HCT116 (cell line): Measurements from ENCODE around the gene CD44. TPM values are rescaled to one million over a fixed set of nuclear protein-coding genes. Genes with fewer than 3 reads are reported as not detected.

Experiments
- ATAC-seq: fragments of 200-7000 bp; cut with Tn5 transposase; 2 replicates; pipeline ENCODE4 v1.9.1; 2020; ENCODE audit warnings: mild to moderate bottlenecking, moderate library complexity
- BruUV-seq: library from RNA; stranded (reverse); fragments of 400-500 nt; replicated peaks from 2 replicates; lab custom pipeline; 2021; lab: Mats Ljungman, UMichigan
- CTCF ChIA-PET: fragments of 300-600 bp; sonication (Branson Sonifier 250); formaldehyde crosslinking; loops from one replicate; lab custom pipeline; 2021; ENCODE audit warnings: antibody characterized with exemption; lab: Charles Lee
- POLR2A ChIA-PET: fragments of 300-600, 350-600 bp; sonication (Branson Sonifier 250); formaldehyde crosslinking; loops from one replicate; lab custom pipeline; 2021; ENCODE audit warnings: antibody characterized with exemption; lab: Charles Lee
- RAD21 ChIA-PET, 2 experiments: fragments of 300-600 bp; sonication (Branson Sonifier 250); formaldehyde crosslinking; loops; one replicate each; lab custom pipeline; 2023; ENCODE audit warnings: low total read pairs in 2 of 2; ENCODE audit not compliant: uncharacterized antibody in 2 of 2, unreplicated experiment in 2 of 2, low non-redundant PET in 1 of 2; lab: Charles Lee
- DNase-seq: peaks from one replicate; pipeline ENCODE4 v3.0.0-alpha.2; 2010; ENCODE audit warnings: low read depth, low spot score
- H2AFZ ChIP-seq: fragments of 200-600 bp; shearing (Covaris generic), sonication (generic); 2 replicates; pipeline ENCODE4 v1.6.1; 2017; ENCODE audit warnings: low read depth, mixed run types, mixed read lengths, antibody characterized with exemption, low read length; ENCODE audit not compliant: poor library complexity, severe bottlenecking
- H3K27ac ChIP-seq: 2 replicates; pipeline ENCODE4 v1.5.1; 2012; ENCODE audit warnings: low read depth, low read length
- H3K27me3 ChIP-seq: fragments of 200-600 bp; sonication (generic); 2 replicates; pipeline ENCODE4 v1.6.1; 2016; ENCODE audit warnings: mixed run types, low read length, mixed read lengths; ENCODE audit not compliant: insufficient read depth
- H3K36me3 ChIP-seq, 2 experiments: fragments of 200-500 bp in 1 of 2; fragments of 200-600 bp in 1 of 2; sonication (Bioruptor generic) in 1 of 2; sonication (generic) in 1 of 2; 2 replicates each; pipeline versions ENCODE4 v1.5.1 to v1.6.1; 2014 to 2016; ENCODE audit warnings: low read length in 2 of 2, inconsistent platforms in 1 of 2, mixed read lengths in 1 of 2, mixed run types in 1 of 2; ENCODE audit not compliant: insufficient read depth in 2 of 2, control insufficient read depth in 1 of 2
- H3K4me1 ChIP-seq, 2 experiments: fragments of 200-600 bp in 1 of 2; sonication (generic) in 1 of 2; 2 replicates each; pipeline versions ENCODE4 v1.5.1 to v1.6.1; 2012 to 2017; ENCODE audit warnings: low read length in 2 of 2, inconsistent platforms in 1 of 2, mild to moderate bottlenecking in 1 of 2, mixed read lengths in 1 of 2, mixed run types in 1 of 2, moderate library complexity in 1 of 2; ENCODE audit not compliant: insufficient read depth in 2 of 2, control insufficient read depth in 1 of 2
- H3K4me2 ChIP-seq: fragments of 200-600 bp; sonication (generic); 2 replicates; pipeline ENCODE4 v1.6.1; 2017; ENCODE audit warnings: mixed run types, low read length, mixed read lengths
- H3K4me3 ChIP-seq, 2 experiments: fragments of 200-600 bp in 1 of 2; sonication (generic) in 1 of 2; replicated peaks in 1 of 2; 2 replicates each; pipeline ENCODE4 v1.5.1; 2011 to 2016; ENCODE audit warnings: low read length in 2 of 2, control low read depth in 1 of 2, low read depth in 1 of 2, mild to moderate bottlenecking in 1 of 2, mixed read lengths in 1 of 2, mixed run types in 1 of 2
- H3K79me2 ChIP-seq: fragments of 200-600 bp; sonication (generic); 2 replicates; pipeline ENCODE4 v1.6.1; 2017; ENCODE audit warnings: mild to moderate bottlenecking, mixed run types, low read length, moderate library complexity, mixed read lengths; ENCODE audit not compliant: insufficient read depth
- H3K9ac ChIP-seq: fragments of 200-600 bp; sonication (generic); 2 replicates; pipeline ENCODE4 v1.6.1; 2016; ENCODE audit warnings: low read length, mixed read lengths
- H3K9me2 ChIP-seq: fragments of 200-600 bp; sonication (generic), shearing (Covaris generic); 2 replicates; pipeline ENCODE4 v1.6.1; 2017; ENCODE audit warnings: mixed run types, mild to moderate bottlenecking, moderate library complexity; ENCODE audit not compliant: insufficient read depth
- H3K9me3 ChIP-seq, 2 experiments: fragments of 200-500 bp in 1 of 2; fragments of 200-600 bp in 1 of 2; sonication (Bioruptor generic) in 1 of 2; sonication (generic) in 1 of 2; 2 replicates each; pipeline ENCODE4 v1.6.1; 2014 to 2017; ENCODE audit warnings: low read length in 2 of 2, mixed read lengths in 2 of 2, inconsistent platforms in 1 of 2, low read depth in 1 of 2, mild to moderate bottlenecking in 1 of 2, mixed run types in 1 of 2, moderate library complexity in 1 of 2; ENCODE audit not compliant: control insufficient read depth in 1 of 2, insufficient read depth in 1 of 2
- H4K20me1 ChIP-seq: fragments of 200-600 bp; sonication (generic), shearing (Covaris generic); 2 replicates; pipeline ENCODE4 v1.6.1; 2017; ENCODE audit warnings: mixed run types, mild to moderate bottlenecking, moderate library complexity; ENCODE audit not compliant: insufficient read depth
- CBX3 ChIP-seq: IDR thresholded peaks from 2 replicates; pipeline ENCODE4 v1.6.1; 2012; ENCODE audit warnings: low read depth
- EGR1 ChIP-seq: IDR thresholded peaks from 2 replicates; pipeline ENCODE4 v1.6.1; 2012; ENCODE audit warnings: low read depth
- ELF1 ChIP-seq: IDR thresholded peaks from 2 replicates; pipeline ENCODE4 v1.6.1; 2012; ENCODE audit warnings: low read depth, borderline replicate concordance
- EZH2 ChIP-seq: fragments of 200-600 bp; sonication (generic); IDR thresholded peaks from 2 replicates; pipeline ENCODE4 v1.6.1; 2017; ENCODE audit warnings: antibody characterized with exemption, mixed run types
- EZH2phosphoT487 ChIP-seq: fragments of 200-600 bp; IDR thresholded peaks from 2 replicates; pipeline ENCODE4 v1.6.1; 2018; ENCODE audit warnings: antibody characterized with exemption, borderline replicate concordance
- POLR2A ChIP-seq: IDR thresholded peaks from 2 replicates; pipeline ENCODE4 v1.7.0; 2011; ENCODE audit warnings: borderline replicate concordance; ENCODE audit not compliant: insufficient read depth, insufficient read length; ENCODE audit errors: extremely low read depth
- SIN3A ChIP-seq: IDR thresholded peaks from 2 replicates; pipeline ENCODE4 v1.6.1; 2012; ENCODE audit warnings: low read depth
- SRF ChIP-seq: IDR thresholded peaks from 2 replicates; pipeline ENCODE4 v1.6.1; 2012; ENCODE audit warnings: low read depth
- ZFX ChIP-seq: fragments of 450-650 bp; IDR thresholded peaks from 2 replicates; pipeline ENCODE4 v1.6.1; 2017
- ZNF274 ChIP-seq: fragments of 200-500 bp; sonication (Bioruptor generic); IDR thresholded peaks from 2 replicates; pipeline ENCODE4 v1.6.1; 2014; ENCODE audit warnings: mild to moderate bottlenecking, low read depth, low read length, inconsistent platforms
- intact Hi-C: fragments of 100-400 bp; cut with micrococcal nuclease; formaldehyde crosslinking; loops from 2 replicates; pipeline ENCODE4 v1.10.0; 2022
- total RNA-seq: library from RNA; stranded (reverse); gene quantifications from one replicate; pipeline ENCODE4 v1.2.1, GENCODE V29; 2021; ENCODE audit not compliant: unreplicated experiment
- TF ChIP-seq, protein P1 (sequence below): IDR thresholded peaks from 2 replicates; pipeline ENCODE4 v1.6.1; 2012
- TF ChIP-seq, protein P2 (sequence below): IDR thresholded peaks from 2 replicates; pipeline ENCODE4 v1.6.1; 2012; ENCODE audit warnings: low read depth

Gene CD44
- total RNA-seq, 1 experiment from 2014 or later = 742 TPM

DNA sequence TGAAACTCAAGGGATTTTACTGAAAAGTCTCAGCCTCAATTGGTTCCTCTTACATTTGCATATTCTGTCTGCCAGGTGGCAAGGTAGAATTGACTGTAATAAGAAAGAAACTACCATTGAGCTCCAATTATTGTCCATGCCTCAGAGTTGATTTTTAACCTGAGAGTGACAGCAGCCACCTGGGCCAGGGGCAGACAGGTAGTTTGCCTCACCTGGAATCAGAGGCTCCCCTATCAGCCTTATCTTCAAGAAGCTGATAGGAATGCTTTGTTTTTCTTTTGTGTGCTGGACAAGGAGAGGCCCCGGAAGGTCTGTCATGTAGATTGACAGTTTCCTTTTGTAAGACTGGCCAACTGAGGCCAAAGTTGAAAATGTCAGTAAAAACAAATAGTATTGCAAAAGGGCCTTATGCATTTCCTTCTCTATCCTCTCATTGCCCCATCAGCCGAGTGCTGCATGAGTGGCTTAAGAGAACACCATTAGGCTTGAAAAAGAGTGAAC is 34.1 kb downstream of the CD44 start:
- CTCF ChIA-PET = interaction anchor here (1.0 kb wide), 1 partner anchor 9 kb away, joined by 3 read pairs; no protein-coding TSS in a partner anchor
- Histone ChIP-seq H3K27ac (peak overlapping the region; percentile 57), H2AFZ (no peak overlapping the region), H3K4me3 (no peak overlapping the region), H3K79me2 (peaks cover 94% of the 10 kb centered on the region), H3K9me3 (no peaks in the 10 kb centered on the region), H3K9ac (no peak overlapping the region), H3K27me3 (no peaks in the 10 kb centered on the region), H3K9me2 (no peaks in the 10 kb centered on the region), H3K36me3 (peaks cover 17 to 24% of the 10 kb centered on the region in 2 experiments; a peak in 3 of 4 replicates), H3K4me1 (peaks cover 70 to 72% of the 10 kb centered on the region in 2 experiments), H3K4me2 (peak overlapping the region; percentile 27), H4K20me1 (no peaks in the 10 kb centered on the region)
- TF ChIP-seq, protein P1, sequence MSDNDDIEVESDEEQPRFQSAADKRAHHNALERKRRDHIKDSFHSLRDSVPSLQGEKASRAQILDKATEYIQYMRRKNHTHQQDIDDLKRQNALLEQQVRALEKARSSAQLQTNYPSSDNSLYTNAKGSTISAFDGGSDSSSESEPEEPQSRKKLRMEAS = 0 out of 2 replicates have a peak, but pooled peaks have one; percentile 13
- TF ChIP-seq ZFX (no peak), EGR1 (no peak), POLR2A (no peak)
- POLR2A ChIA-PET = no interaction called here
- ATAC-seq (no peak), DNase-seq (no peak)
- no TSS peak for BruUV-seq
- RAD21 ChIA-PET = no interaction called here
- intact Hi-C loops = no loop called here

GRCh38 chr11:35173616-35174566 is 34.9 kb downstream of the CD44 start:
- intact Hi-C loops = no loop called here
- CTCF ChIA-PET = interaction anchor here (0.6 to 1.2 kb wide), 3 partner anchors 10 to 176 kb away, joined by 3 read pairs; no protein-coding TSS in a partner anchor
- ATAC-seq (peak; percentile 34), DNase-seq (no peak)
- Histone ChIP-seq H3K27ac (peak overlapping the region; percentile 57), H3K9me2 (no peaks in the 10 kb centered on the region), H3K4me3 (no peak overlapping the region), H3K4me1 (peaks cover 62 to 64% of the 10 kb centered on the region in 2 experiments), H3K9ac (no peak overlapping the region), H3K4me2 (peak overlapping the region; percentile 27), H3K27me3 (no peaks in the 10 kb centered on the region), H2AFZ (no peak overlapping the region), H3K36me3 (peaks cover 24 to 25% of the 10 kb centered on the region in 2 experiments; a peak in 3 of 4 replicates), H3K9me3 (no peaks in the 10 kb centered on the region), H3K79me2 (peaks cover 94% of the 10 kb centered on the region), H4K20me1 (no peaks in the 10 kb centered on the region)
- RAD21 ChIA-PET = interaction anchor here in 1 of 2 experiments (0.7 to 0.9 kb wide), 2 partner anchors 15 to 33 kb away, joined by 3 to 4 read pairs; no protein-coding TSS in a partner anchor
- no TSS peak for BruUV-seq
- POLR2A ChIA-PET = interaction anchor here (0.8 to 1.3 kb wide), 3 partner anchors 8 to 12 kb away, joined by 3 to 5 read pairs (median 4); no protein-coding TSS in a partner anchor
- TF ChIP-seq ELF1 (no peak), CBX3 (no peak), EZH2phosphoT487 (no peak), POLR2A (no peak), SRF (no peak), ZFX (no peak), EZH2 (no peak), ZNF274 (no peak), SIN3A (no peak), EGR1 (no peak)
- TF ChIP-seq, protein P2, sequence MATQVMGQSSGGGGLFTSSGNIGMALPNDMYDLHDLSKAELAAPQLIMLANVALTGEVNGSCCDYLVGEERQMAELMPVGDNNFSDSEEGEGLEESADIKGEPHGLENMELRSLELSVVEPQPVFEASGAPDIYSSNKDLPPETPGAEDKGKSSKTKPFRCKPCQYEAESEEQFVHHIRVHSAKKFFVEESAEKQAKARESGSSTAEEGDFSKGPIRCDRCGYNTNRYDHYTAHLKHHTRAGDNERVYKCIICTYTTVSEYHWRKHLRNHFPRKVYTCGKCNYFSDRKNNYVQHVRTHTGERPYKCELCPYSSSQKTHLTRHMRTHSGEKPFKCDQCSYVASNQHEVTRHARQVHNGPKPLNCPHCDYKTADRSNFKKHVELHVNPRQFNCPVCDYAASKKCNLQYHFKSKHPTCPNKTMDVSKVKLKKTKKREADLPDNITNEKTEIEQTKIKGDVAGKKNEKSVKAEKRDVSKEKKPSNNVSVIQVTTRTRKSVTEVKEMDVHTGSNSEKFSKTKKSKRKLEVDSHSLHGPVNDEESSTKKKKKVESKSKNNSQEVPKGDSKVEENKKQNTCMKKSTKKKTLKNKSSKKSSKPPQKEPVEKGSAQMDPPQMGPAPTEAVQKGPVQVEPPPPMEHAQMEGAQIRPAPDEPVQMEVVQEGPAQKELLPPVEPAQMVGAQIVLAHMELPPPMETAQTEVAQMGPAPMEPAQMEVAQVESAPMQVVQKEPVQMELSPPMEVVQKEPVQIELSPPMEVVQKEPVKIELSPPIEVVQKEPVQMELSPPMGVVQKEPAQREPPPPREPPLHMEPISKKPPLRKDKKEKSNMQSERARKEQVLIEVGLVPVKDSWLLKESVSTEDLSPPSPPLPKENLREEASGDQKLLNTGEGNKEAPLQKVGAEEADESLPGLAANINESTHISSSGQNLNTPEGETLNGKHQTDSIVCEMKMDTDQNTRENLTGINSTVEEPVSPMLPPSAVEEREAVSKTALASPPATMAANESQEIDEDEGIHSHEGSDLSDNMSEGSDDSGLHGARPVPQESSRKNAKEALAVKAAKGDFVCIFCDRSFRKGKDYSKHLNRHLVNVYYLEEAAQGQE = no peak
- TF ChIP-seq, protein P1 = no peak
